GM12872 (cell line): ENCODE results near the gene TMEM132C.

ENCODE experiments used
- TF ChIP-seq, protein P1 (sequence below): IDR thresholded peaks from 3 replicates; pipeline ENCODE4 v1.5.1; 2011; ENCODE audit warnings: low read depth, mild to moderate bottlenecking, low read length, moderate library complexity; ENCODE audit not compliant: insufficient read depth

The TMEM132C gene

DNA sequence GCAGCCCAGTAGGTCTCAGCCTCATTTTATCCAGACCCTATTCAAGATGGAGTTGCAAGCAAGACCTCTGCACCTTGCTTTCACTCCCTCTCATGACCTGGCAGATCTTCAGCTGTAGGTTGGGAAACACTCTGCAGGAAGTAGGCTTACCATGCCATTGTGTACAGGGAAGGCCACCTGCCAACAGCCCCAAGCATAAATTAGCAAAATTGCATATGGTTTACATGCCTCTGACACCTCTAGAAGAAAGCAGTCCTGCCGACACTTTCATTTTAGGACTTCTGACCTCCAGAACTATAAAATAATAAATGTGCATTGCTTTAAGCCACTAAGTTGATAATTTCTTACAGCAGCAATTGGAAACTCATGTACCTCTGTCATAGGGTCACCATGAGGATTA, 459.9 kb downstream of the TMEM132C start:
- TF ChIP-seq, protein P1, sequence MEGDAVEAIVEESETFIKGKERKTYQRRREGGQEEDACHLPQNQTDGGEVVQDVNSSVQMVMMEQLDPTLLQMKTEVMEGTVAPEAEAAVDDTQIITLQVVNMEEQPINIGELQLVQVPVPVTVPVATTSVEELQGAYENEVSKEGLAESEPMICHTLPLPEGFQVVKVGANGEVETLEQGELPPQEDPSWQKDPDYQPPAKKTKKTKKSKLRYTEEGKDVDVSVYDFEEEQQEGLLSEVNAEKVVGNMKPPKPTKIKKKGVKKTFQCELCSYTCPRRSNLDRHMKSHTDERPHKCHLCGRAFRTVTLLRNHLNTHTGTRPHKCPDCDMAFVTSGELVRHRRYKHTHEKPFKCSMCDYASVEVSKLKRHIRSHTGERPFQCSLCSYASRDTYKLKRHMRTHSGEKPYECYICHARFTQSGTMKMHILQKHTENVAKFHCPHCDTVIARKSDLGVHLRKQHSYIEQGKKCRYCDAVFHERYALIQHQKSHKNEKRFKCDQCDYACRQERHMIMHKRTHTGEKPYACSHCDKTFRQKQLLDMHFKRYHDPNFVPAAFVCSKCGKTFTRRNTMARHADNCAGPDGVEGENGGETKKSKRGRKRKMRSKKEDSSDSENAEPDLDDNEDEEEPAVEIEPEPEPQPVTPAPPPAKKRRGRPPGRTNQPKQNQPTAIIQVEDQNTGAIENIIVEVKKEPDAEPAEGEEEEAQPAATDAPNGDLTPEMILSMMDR, result no peak

DNA sequence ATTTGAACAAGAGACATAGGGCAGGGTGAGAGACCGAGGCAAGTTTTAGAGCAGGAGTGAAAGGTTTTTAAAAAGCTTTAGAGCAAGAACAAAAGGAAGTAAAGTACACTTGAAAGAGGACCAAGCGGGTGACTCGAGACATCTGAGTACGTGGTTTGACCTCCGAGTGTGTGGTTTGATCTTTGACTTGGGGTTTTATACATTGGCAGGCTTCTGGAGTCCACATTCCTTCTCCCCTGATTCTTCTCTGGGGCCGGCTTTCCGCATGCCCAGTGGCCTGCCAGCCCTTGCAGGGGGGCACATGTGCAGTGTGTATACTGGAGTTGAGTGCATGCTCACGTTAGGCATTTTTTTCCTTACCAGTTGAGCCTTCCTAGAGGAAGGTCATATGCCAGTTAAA, 460.5 kb downstream of the TMEM132C start:
- TF ChIP-seq, protein P1, result no peak

DNA sequence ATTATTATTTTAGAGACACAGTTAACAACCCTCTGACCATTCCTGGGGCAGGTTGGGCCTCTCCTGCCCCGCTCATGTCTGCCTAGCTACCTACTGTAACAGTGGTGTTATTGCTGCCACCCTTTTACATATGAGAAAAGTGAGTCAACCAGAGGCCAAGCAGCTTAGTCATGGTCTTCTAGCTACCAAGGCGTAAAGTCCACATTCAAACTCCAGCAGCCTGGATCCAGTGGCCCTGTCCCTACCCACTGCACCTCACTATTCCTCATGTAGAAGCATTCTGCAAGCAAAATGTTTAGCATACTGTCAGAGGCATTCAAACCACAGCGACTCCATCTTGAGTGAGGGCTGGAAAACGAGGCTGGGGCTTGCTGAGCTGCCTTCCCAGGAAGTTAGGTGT, 461.0 kb downstream of the TMEM132C start:
- TF ChIP-seq, protein P1, result no peak

DNA sequence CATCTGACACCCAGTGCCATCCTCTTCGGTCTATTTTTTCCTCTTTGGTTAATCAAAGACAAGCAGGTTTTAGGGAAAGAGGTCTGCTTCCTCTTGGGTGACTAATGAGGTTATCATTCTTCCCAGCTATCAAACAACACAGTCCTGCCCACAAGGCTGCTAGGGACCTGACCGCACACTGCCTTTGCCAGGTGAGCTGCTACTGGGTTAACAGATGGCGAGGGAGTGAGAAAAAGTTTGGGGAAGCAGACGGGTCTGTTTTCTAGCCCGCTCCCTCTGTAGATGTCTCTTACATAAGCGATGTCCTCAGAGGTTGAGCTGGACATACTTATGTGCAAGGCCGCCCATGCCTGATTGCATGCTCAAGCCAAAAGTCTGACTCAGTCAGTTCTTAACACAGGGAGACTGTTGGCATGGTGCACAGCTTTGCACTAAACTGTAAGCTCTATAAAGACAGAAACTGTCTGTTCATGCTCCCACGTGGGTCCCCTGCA, 462.7 kb downstream of the TMEM132C start:
- TF ChIP-seq, protein P1, result no peak

DNA sequence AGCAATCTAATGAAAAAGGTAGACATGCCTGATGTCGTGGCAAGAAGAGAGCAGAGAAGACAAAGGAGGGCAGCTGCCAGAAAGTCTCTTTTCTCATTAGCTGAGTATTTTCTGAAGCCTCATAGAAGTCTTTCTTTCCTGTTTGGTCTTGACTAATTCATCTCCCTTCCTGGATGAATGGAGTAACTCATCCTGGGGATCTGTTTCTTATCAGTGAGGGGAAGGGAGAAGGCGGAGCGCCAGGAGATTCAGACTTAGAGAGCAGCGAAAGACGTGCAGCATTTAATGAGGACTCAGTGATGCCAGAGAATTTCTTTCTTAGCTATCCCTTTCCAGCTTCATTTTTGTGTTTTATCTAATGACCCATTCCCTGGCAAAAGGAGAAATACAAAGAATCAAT, 467.4 kb downstream of the TMEM132C start:
- TF ChIP-seq, protein P1, result no peak

DNA sequence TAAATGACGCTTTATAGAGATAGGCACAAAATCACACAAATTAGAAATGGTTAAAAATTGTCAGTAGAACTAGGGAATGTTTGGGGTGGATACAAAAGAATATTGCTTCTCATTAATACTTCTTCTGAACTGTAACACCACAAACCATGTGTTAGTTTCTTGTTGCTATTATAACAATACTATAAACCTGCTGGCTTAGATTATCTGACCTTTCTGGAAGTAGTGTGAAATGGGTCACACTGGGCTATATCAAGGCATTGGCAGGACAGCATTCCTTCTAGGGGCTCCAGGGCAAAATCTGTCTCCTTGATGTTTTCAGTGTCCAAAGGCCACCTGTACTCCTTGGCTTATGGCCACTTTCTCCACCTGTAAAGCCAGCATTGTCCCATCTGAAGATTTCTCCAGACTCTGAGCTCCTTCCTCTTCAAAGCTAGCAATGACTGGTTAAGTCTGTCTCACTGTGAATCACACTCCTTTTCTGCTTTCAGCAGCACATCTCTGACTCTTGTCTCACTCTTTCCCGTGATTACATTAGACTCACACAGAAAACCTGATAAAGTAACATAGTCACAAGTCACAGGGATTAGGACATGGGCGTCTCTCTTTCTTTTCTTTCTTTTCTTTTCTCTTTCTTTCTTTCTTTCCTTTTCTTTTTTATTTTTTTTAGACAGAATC, 470.5 kb downstream of the TMEM132C start:
- TF ChIP-seq, protein P1, result no peak

DNA sequence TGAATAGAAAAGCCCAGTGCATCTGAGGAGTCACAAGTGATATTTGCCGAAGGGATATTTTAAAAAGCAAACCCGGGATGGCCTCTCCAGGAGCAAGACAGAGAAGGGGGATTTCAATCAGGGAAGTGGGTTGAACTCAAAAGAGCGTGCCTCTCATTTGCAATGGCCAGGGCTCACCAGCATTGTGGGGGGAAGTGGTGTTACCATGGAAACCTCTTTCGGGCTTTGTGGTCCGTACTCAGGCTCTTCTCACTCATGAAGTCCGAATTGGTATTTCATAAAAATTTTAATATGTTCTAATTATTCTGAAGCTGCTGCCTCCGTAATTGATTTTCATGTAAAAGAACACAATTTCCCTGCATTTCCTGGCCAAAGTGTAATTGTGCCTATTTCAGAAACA, 476.9 kb downstream of the TMEM132C start:
- TF ChIP-seq, protein P1, result no peak
